Upper lobe of left lung (tissue), 6 donors: ENCODE data around the gene RFX2. TPM values are rescaled to one million over a fixed set of nuclear protein-coding genes. Genes with fewer than 3 reads are reported as not detected.

Experiments
- ATAC-seq, 2 donors: fragments of 200-7000 bp; cut with Tn5 transposase; one replicate each; pipeline ENCODE4 v1.9.1; 2022; ENCODE audit warnings: mild to moderate bottlenecking in 2 of 2, moderate library complexity in 2 of 2; ENCODE audit not compliant: low FRiP score in 2 of 2
- DNase-seq, 2 donors: peaks; one replicate each; pipeline ENCODE4 v3.0.0-alpha.2; 2019 to 2020
- H3K27ac ChIP-seq, 4 donors: fragments of 200-600 bp; sonication (generic); one replicate each; pipeline ENCODE4 v1.5.1; 2016 to 2019
- H3K27me3 ChIP-seq, 4 donors: fragments of 200-600 bp; sonication (generic); one replicate each; pipeline ENCODE4 v1.5.1; 2017 to 2019
- H3K36me3 ChIP-seq, 4 donors: fragments of 200-600 bp; sonication (generic); one replicate each; pipeline ENCODE4 v1.5.1; 2016 to 2019
- H3K4me1 ChIP-seq, 4 donors: fragments of 200-600 bp; sonication (generic); one replicate each; pipeline ENCODE4 v1.5.1; 2018 to 2019
- H3K4me3 ChIP-seq, 4 donors: fragments of 200-600 bp; sonication (generic); one replicate each; pipeline ENCODE4 v1.5.1; 2017 to 2019; ENCODE audit warnings: mild to moderate bottlenecking in 2 of 4, moderate library complexity in 1 of 4
- H3K9me3 ChIP-seq, 4 donors: fragments of 200-600 bp; sonication (generic); one replicate each; pipeline ENCODE4 v1.5.1; 2018 to 2019
- CTCF ChIP-seq, 6 experiments: fragments of 450-650 bp in 4 of 6; fragments of 200-600 bp in 2 of 6; sonication (generic) in 2 of 6; IDR thresholded peaks; one replicate each; pipeline ENCODE4 v1.5.1; 2016 to 2019; ENCODE audit warnings: antibody characterized with exemption in 6 of 6
- EP300 ChIP-seq, 4 donors: sonication (generic); formaldehyde crosslinking; IDR thresholded peaks; one replicate each; pipeline ENCODE4 v1.5.1; 2017; ENCODE audit warnings: antibody characterized with exemption in 4 of 4, control low read depth in 2 of 4
- POLR2A ChIP-seq, 4 donors: fragments of 450-650 bp; IDR thresholded peaks; one replicate each; pipeline ENCODE4 v1.5.1; 2016 to 2017; ENCODE audit warnings: antibody characterized with exemption in 4 of 4, mild to moderate bottlenecking in 2 of 4
- POLR2AphosphoS5 ChIP-seq, 2 donors: sonication (generic); formaldehyde crosslinking; IDR thresholded peaks; one replicate each; pipeline ENCODE4 v1.5.1; 2017; ENCODE audit warnings: antibody characterized with exemption in 2 of 2
- WGBS, 2 donors: methylation state at CpG; one replicate each; pipeline ENCODE4 v1.1.5; 2017 to 2018; 5-methylcytosine and 5-hydroxymethylcytosine counted together
- total RNA-seq, 6 donors: library from RNA; depleted of rRNA in 4 of 6; stranded (reverse); fragments of >200 nt in 4 of 6; gene quantifications; one replicate each; pipeline versions ENCODE4 v1.1.0 to v1.2.1, GENCODE V29; 2016 to 2021
- donor health status: DM: no; HTN: no; CAD: no; lungs with moderate emphysema.
- donor health status: DM: no; HTN: yes; CAD: no; lungs with severe emphysema.

RFX2 gene
- total RNA-seq, 6 donors from 2014 or later, result 14.3 to 111 (median 28.6) TPM

DNA sequence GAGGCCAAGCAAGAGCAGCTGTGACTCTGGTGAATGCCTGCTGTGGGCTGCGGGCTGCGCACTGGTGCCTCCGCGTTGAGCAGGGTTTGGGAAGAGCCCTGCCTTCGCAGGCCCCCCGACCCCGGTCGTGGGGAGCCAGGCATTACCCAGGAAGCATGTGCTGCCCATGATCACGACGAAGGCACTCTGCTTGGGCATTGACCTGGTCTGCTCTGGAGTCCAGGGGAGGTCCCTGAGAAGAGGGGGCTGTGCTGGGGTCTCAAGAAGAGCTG is 151.5 kb downstream of the RFX2 start:
- H3K4me1 ChIP-seq, result peaks cover 71 to 84% (median 72%) of the 10 kb centered on the region in 4 donors
- WGBS, 2 donors, result 85 to 96% methylated on average over 3 to 10 of the region's 10 CpGs
- peak overlapping the region in 1 of 4 donors; percentile 75 for H3K27ac ChIP-seq

DNA sequence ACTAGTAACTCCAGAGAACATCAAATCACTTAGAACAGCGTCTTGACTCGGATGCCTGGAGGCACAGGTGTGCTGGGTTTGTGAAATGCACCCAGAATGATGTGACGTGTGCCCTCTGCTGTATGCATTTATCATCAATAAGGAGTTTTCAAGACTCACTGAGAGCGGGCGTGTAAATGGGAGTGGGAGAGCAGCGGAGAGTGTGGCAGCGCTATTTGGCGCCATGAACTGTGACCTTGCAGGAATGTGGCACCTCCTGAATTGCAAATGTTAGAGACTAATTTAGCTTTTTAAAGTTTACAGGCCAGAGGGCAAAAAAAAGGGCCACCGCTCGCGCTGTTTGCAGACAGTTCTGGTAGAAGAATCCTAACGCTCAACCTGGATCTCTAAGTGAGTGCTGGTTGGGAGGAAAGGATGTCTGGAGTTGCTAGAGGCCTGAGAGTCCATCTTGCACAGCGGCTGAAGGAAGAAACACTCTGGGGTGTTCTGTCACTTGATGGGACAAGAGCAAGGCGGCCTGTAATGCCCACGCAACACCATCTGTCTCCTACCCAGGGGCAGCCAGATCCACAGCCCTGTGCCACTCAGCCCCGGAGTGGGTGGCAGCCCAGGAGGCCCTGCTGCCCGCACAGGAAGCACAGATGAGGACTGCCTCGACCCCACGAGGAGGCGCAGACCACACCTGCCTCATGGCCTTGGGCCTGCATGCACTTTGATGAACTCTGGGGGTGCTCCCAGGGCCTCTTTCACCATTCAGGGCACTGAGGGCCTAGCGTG is 152.0 kb downstream of the RFX2 start:
- H3K9me3 ChIP-seq, result no peaks in the 10 kb centered on the region
- H3K4me1 ChIP-seq, result peaks cover 72 to 85% (median 73%) of the 10 kb centered on the region in 4 donors
- H3K36me3 ChIP-seq, result no peaks in the 10 kb centered on the region
- H3K27ac ChIP-seq, result peak overlapping the region in 1 of 4 donors; percentile 75
- no peak for ATAC-seq
- TF ChIP-seq EP300 (IDR thresholded peaks at IDR 0.05) (no peak), POLR2A (IDR thresholded peaks at IDR 0.05) (no peak), POLR2AphosphoS5 (IDR thresholded peaks at IDR 0.05) (no peak), CTCF (IDR thresholded peaks at IDR 0.05) (no peak)
- H3K4me3 ChIP-seq, result no peak overlapping the region
- H3K27me3 ChIP-seq, result no peaks in the 10 kb centered on the region
- WGBS, 2 donors, result 84 to 88% methylated on average over 16 of the region's 21 CpGs
- no peak for DNase-seq

More for the DNA sequence above, 151.5 kb downstream of the RFX2 start:
- DNase-seq, result peak in 1 of 2 donors; percentile 72
- Histone ChIP-seq H3K4me3 (no peak overlapping the region), H3K36me3 (no peaks in the 10 kb centered on the region), H3K9me3 (no peaks in the 10 kb centered on the region), H3K27me3 (no peaks in the 10 kb centered on the region)
- ATAC-seq, result no peak
- TF ChIP-seq EP300 (IDR thresholded peaks at IDR 0.05) (no peak), POLR2AphosphoS5 (IDR thresholded peaks at IDR 0.05) (no peak), CTCF (IDR thresholded peaks at IDR 0.05) (no peak), POLR2A (IDR thresholded peaks at IDR 0.05) (no peak)

GRCh38 chr19:5957170-5957569 is 153.1 kb downstream of the RFX2 start:
- ATAC-seq (no peak), DNase-seq (no peak)
- Histone ChIP-seq H3K27me3 (no peaks in the 10 kb centered on the region), H3K36me3 (no peaks in the 10 kb centered on the region), H3K4me1 (peaks cover 72 to 85% (median 74%) of the 10 kb centered on the region in 4 donors), H3K4me3 (no peak overlapping the region), H3K27ac (peak overlapping the region in 1 of 4 donors; percentile 8), H3K9me3 (no peaks in the 10 kb centered on the region)
- 76 to 88% methylated on average over 10 of the region's 10 CpGs for WGBS, 2 donors
- no peak for TF ChIP-seq EP300 (IDR thresholded peaks at IDR 0.05)
- TF ChIP-seq POLR2A (IDR thresholded peaks at IDR 0.05), result no peak
- no peak for TF ChIP-seq POLR2AphosphoS5 (IDR thresholded peaks at IDR 0.05)
- TF ChIP-seq CTCF (IDR thresholded peaks at IDR 0.05), result no peak

DNA sequence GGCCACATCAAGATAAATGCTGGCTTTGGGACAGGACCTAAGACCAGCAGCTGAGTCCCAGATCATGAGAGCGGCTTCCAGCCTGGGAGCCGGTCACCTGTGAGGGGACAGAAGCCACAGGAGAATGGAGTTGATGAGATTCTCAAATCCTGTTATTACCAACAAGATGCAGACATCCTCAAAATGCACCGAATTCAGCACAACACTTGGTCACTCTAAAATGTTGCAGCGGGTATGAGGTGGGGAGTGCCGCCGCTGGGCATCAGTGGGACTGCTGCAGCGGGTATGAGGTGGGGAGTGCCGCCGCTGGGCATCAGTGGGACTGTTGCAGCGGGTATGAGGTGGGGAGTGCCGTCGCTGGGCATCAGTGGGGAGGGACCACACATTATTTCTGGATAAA is 153.6 kb downstream of the RFX2 start:
- no peak overlapping the region for H3K4me3 ChIP-seq
- no peaks in the 10 kb centered on the region for H3K27me3 ChIP-seq
- ATAC-seq, result no peak
- peak overlapping the region in 1 of 4 donors; percentile 8 for H3K27ac ChIP-seq
- TF ChIP-seq EP300 (IDR thresholded peaks at IDR 0.05) (no peak), POLR2AphosphoS5 (IDR thresholded peaks at IDR 0.05) (no peak), CTCF (IDR thresholded peaks at IDR 0.05) (no peak), POLR2A (IDR thresholded peaks at IDR 0.05) (no peak)
- no peaks in the 10 kb centered on the region for H3K9me3 ChIP-seq
- H3K4me1 ChIP-seq, result peaks cover 72 to 85% (median 74%) of the 10 kb centered on the region in 4 donors
- no peaks in the 10 kb centered on the region for H3K36me3 ChIP-seq
- 94 to 97% methylated on average over 12 of the region's 12 CpGs for WGBS, 2 donors
- peak in 1 of 2 donors; percentile 62 for DNase-seq

- ATAC-seq (no peak), DNase-seq (no peak)
- H3K4me3 ChIP-seq, result no peak overlapping the region
- WGBS, 2 donors, result 72 to 77% methylated on average over 3 of the region's 3 CpGs
- no peak overlapping the region for H3K27ac ChIP-seq
- H3K9me3 ChIP-seq, result no peaks in the 10 kb centered on the region
- peaks cover 72 to 85% (median 74%) of the 10 kb centered on the region in 4 donors for H3K4me1 ChIP-seq
- H3K27me3 ChIP-seq, result no peaks in the 10 kb centered on the region
- no peaks in the 10 kb centered on the region for H3K36me3 ChIP-seq
- TF ChIP-seq CTCF (IDR thresholded peaks at IDR 0.05) (no peak), POLR2AphosphoS5 (IDR thresholded peaks at IDR 0.05) (no peak), EP300 (IDR thresholded peaks at IDR 0.05) (no peak), POLR2A (IDR thresholded peaks at IDR 0.05) (no peak)
Measured at GRCh38 chr19:5956323-5956722, 154.0 kb downstream of the RFX2 start.
